Iris pigment epithelial cell (primary cell): ENCODE measurements around the gene ABI2.
"Not testable (repeated sequence)": the region's sequence is repeated elsewhere in the genome, so short reads cannot be mapped to it uniquely, and the experiment has no call there.

Experiments
- DNase-seq: peaks from one replicate; pipeline ENCODE4 v3.0.0-alpha.2; 2011; ENCODE audit warnings: low read depth

ABI2 gene

GRCh38 chr2:203359450-203359849, 31.3 kb downstream of the ABI2 start:
- no peak for DNase-seq

DNA sequence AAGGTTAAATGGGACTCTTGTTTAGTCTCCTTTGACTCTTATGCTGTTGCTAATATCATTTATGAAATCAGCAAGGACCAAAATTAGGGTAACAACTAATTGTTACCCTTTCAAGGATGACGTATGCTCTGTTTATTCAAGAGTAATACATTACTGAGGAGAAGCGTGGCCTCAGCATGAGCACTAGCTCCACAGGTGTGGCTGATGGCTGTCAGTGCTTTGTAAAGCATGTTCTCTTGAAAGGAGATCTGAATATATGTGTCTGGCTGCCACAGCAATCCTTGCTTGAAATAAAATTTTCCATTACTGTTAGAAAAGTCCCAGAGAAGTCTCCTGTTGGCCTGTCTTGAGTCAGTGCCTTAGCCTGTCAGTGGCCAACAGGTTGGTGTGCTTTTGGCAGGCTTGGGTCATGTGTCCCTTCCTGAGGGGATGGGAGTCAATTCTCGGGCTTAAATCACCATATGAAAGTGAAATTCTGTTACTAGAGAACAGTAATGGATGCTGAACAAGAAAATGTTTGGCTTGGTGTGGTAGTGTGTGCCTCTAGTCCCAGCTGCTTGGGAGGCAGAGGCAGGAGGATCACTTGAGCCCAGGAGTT, 32.7 kb downstream of the ABI2 start:
- no peak for DNase-seq

DNA sequence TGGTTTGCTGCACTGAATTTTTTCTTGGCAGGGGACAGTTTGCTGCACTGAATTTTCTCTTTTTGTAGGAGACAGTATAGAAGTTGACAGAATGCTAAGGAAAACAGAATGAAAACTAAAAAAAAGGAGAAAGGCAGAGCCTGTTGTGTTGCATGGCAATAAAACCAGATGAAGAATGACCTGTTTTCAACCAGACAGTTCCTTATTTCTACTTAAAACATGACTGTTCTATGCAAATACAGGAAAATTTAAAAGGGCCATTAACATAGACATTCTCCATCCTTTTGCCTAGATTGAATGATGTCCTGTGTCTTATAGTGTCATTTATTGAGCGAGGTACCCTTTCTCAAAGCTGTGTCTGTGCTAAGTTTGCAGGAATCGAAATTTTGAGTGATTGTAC, 33.3 kb downstream of the ABI2 start:
- DNase-seq = no peak

GRCh38 chr2:203361922-203362321, 33.7 kb downstream of the ABI2 start:
- DNase-seq = peak; percentile 50

GRCh38 chr2:203366639-203367466, 38.7 kb downstream of the ABI2 start:
- no peak for DNase-seq

- DNase-seq = not testable (repeated sequence)
These were observed 44.5 kb downstream of the ABI2 start for GRCh38 chr2:203372706-203373105.

GRCh38 chr2:203376173-203376572, 48.0 kb downstream of the ABI2 start:
- DNase-seq = no peak

DNA sequence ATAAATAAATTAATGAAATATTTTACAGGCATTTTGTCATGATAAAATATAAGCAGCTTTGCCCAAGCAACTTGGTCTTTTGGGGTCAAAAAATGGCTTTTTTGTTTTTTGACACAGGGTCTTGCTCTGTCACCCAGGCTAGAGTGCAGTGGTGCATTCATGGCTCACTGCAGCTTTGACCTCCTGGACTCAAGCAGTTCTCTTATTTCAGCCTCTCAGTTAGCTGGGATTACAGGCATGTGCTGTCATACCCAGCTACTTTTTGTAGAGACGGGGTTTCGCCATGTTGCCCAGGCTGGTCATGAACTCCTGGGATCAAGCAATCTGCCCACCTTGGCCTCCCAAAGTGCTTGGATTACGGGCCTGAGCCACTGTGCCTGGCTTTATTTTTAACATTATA, 51.0 kb downstream of the ABI2 start:
- peak; percentile 20 for DNase-seq

GRCh38 chr2:203383038-203383437, 54.8 kb downstream of the ABI2 start:
- no peak for DNase-seq

GRCh38 chr2:203388153-203388552, 60.0 kb downstream of the ABI2 start:
- not testable (repeated sequence) for DNase-seq

GRCh38 chr2:203394519-203395227, 66.5 kb downstream of the ABI2 start:
- no peak for DNase-seq

DNA sequence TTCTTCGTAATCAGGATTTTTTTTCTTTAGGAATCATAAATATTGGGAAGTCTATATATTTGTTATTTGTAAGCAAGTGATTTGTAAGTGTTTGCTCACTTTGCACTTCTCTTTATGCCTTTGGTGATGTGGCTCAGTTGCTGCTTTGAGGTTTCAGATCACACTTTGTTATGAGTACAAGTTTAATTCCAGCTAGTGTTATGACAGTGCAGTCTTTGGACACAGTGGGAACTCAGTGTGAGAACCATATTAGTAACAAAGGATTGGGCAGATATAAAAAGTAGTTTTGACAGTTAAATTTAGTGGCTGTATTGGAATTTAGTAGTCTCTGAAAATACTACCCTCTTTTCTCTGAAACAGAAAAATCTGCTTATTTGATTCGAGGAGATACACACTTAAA, 67.7 kb downstream of the ABI2 start:
- no peak for DNase-seq

GRCh38 chr2:203396667-203397066, 68.5 kb downstream of the ABI2 start:
- DNase-seq = no peak

- DNase-seq = no peak
These were observed 70.8 kb downstream of the ABI2 start for GRCh38 chr2:203399031-203399430.

GRCh38 chr2:203400805-203401585, 72.8 kb downstream of the ABI2 start:
- DNase-seq = peak; percentile 70

DNA sequence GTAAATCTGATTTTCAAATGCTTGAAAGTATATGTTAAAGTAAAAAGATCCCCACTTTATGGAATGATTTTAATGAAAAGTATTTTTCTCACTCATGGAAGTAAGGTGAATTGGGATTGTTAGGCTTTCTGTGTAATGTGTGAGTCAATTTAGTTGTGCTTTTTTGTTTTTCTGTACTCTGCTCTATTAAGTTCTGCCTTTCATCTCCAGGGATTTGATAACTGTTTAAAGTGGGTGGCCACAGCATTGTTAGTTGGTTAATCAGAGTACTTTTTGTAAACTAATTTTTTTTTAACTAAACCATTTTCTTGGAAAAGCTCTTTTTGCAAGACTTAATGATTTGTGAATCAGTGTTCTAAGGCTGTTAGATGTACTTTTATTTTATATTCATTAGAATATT, 76.8 kb downstream of the ABI2 start:
- DNase-seq = peak; percentile 72

DNA sequence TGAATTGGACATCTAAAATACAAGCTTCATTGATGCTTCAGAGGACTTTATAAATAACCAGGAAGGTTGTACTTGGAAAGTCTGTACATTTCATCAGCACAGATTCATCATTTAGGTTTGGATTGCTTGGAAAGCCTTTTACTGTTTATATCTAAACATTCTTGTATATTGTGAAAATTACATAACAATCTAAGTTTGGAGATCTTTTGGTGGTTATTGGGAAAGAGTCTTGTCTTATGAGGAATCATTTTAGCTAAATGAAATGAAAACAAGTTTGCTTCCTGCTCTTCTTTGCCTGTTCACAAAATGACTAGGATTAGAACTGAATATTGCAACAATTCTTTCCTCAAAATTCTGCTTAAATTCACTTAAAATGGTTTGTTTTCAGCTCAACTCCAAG, 79.3 kb downstream of the ABI2 start:
- peak; percentile 50 for DNase-seq

DNA sequence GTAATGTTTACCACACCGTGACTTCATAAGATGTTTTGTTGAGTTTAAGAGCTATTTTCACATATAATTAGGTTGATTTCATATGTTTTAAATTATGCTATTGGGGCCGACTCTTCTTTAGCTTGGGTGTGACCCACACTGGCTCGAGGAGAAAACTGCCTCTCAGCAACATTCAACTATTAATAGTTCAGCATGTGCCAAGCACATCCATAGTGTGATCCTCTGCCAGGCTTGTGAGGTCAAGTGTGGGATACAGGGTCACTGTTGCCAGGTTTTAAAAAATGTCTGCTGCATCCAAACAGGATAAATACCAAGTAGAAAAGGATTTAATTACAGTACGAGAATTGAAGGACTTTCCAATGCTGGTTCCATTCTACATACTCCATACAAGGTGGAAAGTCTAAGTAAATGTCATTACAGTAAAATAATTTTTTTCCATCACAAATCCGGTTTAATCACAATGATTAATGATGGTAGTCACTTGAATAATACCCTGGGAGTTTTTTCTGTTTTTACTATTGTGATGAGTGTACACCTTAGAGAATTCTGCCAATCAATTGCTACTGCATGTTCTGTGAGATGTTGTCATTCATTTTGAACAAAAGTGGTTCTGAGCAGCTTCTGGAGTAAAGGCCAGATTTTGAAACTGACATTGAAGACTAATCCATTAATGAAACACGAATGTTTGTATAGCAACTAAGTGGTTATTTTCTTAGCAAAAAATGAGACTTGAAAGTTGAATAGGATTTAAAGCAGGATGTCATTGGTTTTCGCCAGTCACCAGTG, 84.5 kb downstream of the ABI2 start:
- DNase-seq = no peak

- DNase-seq = no peak
These were observed 85.6 kb downstream of the ABI2 start for GRCh38 chr2:203413796-203414195.

- peak; percentile 78 for DNase-seq
These were observed 90.1 kb downstream of the ABI2 start for GRCh38 chr2:203418271-203418670.

DNA sequence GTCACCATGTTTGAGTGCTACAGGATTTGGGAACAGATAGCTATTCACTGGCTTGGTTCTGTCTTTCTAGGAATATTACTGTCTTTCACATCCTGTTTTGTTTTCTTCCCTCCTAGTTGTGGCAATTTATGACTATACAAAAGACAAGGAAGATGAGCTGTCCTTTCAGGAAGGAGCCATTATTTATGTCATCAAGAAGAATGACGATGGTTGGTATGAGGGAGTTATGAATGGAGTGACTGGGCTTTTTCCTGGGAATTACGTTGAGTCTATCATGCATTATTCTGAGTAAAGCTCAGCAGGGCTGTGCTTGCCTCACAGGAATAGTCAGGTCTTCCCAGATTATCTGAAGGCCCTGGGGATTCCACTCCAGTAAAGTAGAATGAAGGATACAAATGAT, 98.9 kb downstream of the ABI2 start:
- peak; percentile 34 for DNase-seq
